Measurements from ENCODE around the gene EIF2S1.

The EIF2S1 gene

GRCh38 chr14:67429510-67430205 is 69.5 kb downstream of the EIF2S1 start:
- no peak overlapping the region for H3K9ac ChIP-seq (ENCODE audit: low read depth in 1 of 2, low read length in 2 of 2)
- H3K27me3 ChIP-seq (ENCODE audit: control insufficient read depth in 1 of 2, insufficient read depth in 2 of 2, low read length in 2 of 2): no peaks in the 10 kb centered on the region
- H3K9me3 ChIP-seq (ENCODE audit: control insufficient read depth in 1 of 2, low read length in 2 of 2): no peaks in the 10 kb centered on the region
- H3K4me3 ChIP-seq (ENCODE audit: low read depth in 1 of 2, low read length in 2 of 2): no peak overlapping the region
- peaks cover 21 to 28% of the 10 kb centered on the region in 2 donors for H3K4me1 ChIP-seq (ENCODE audit: control insufficient read depth in 1 of 2, insufficient read depth in 2 of 2, low read length in 2 of 2)
- no peaks in the 10 kb centered on the region for H3K36me3 ChIP-seq (ENCODE audit: control insufficient read depth in 1 of 2, insufficient read depth in 2 of 2, low read length in 2 of 2)
- H3K27ac ChIP-seq (ENCODE audit: low read depth, low read length): no peak overlapping the region

GRCh38 chr14:67432050-67432564 is 72.0 kb downstream of the EIF2S1 start:
- H3K9me3 ChIP-seq (ENCODE audit: control insufficient read depth in 1 of 2, low read length in 2 of 2): no peaks in the 10 kb centered on the region
- no peak overlapping the region for H3K27ac ChIP-seq (ENCODE audit: low read depth, low read length)
- H3K4me1 ChIP-seq (ENCODE audit: control insufficient read depth in 1 of 2, insufficient read depth in 2 of 2, low read length in 2 of 2): peaks cover 30 to 36% of the 10 kb centered on the region in 2 donors

DNA sequence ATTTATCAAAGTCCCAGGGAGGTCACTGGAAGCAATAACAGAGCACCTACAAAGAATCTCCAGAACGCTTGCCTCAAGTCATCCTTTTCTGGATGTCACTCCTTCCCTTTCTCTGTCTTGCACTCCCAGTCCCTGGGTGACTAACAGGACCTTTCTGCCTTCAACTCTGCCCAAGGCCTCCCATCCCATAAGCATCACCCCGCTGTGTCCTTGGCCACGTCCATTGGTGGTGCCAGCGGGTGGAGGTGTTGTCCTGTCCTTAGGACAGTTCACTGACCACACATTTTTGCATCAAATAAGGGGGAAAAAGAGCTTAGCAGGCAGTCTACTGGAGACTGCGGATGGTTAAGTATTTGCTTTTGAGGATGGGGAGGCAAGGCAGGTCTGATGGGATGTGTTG is 75.5 kb downstream of the EIF2S1 start:
- Histone ChIP-seq H3K9me3 (ENCODE audit: control insufficient read depth in 1 of 2, low read length in 2 of 2) (no peaks in the 10 kb centered on the region), H3K4me1 (ENCODE audit: control insufficient read depth in 1 of 2, insufficient read depth in 2 of 2, low read length in 2 of 2) (peaks cover 14 to 18% of the 10 kb centered on the region in 2 donors), H3K27me3 (ENCODE audit: control insufficient read depth in 1 of 2, insufficient read depth in 2 of 2, low read length in 2 of 2) (no peaks in the 10 kb centered on the region), H3K36me3 (ENCODE audit: control insufficient read depth in 1 of 2, insufficient read depth in 2 of 2, low read length in 2 of 2) (no peaks in the 10 kb centered on the region), H3K4me3 (ENCODE audit: low read depth in 1 of 2, low read length in 2 of 2) (no peak overlapping the region), H3K9ac (ENCODE audit: low read depth in 1 of 2, low read length in 2 of 2) (no peak overlapping the region), H3K27ac (ENCODE audit: low read depth, low read length) (no peak overlapping the region)

More at GRCh38 chr14:67432050-67432564, 72.0 kb downstream of the EIF2S1 start:
- Histone ChIP-seq H3K9ac (ENCODE audit: low read depth in 1 of 2, low read length in 2 of 2) (no peak overlapping the region), H3K27me3 (ENCODE audit: control insufficient read depth in 1 of 2, insufficient read depth in 2 of 2, low read length in 2 of 2) (no peaks in the 10 kb centered on the region), H3K4me3 (ENCODE audit: low read depth in 1 of 2, low read length in 2 of 2) (no peak overlapping the region), H3K36me3 (ENCODE audit: control insufficient read depth in 1 of 2, insufficient read depth in 2 of 2, low read length in 2 of 2) (no peaks in the 10 kb centered on the region)

Measured in duodenal mucosa (tissue), 2 donors.